Panc1 (cell line): ENCODE measurements around the gene PLK1.

Experiments used
- CTCF ChIP-seq: fragments of 450-650 bp; IDR thresholded peaks from 2 replicates; pipeline ENCODE4 v1.5.1; 2017; ENCODE audit warnings: mild to moderate bottlenecking
- REST ChIP-seq, 2 experiments: IDR thresholded peaks; 2 replicates each; pipeline ENCODE4 v1.6.1; 2011 to 2012; ENCODE audit warnings: low read depth in 2 of 2, control low read depth in 1 of 2, low read length in 1 of 2, mild to moderate bottlenecking in 1 of 2, moderate library complexity in 1 of 2; ENCODE audit not compliant: insufficient read depth in 1 of 2
- SIN3A ChIP-seq: IDR thresholded peaks from 2 replicates; pipeline ENCODE4 v1.6.1; 2012; ENCODE audit warnings: low read depth, mild to moderate bottlenecking, low read length, moderate library complexity, borderline replicate concordance; ENCODE audit not compliant: insufficient read depth

GRCh38 chr16:23692190-23692837, 13.6 kb downstream of the PLK1 start:
- TF ChIP-seq CTCF (no peak), REST (IDR thresholded peaks at IDR 0.05; ENCODE audit: insufficient read depth in 1 of 2, low read depth in 2 of 2, low read length in 1 of 2) (no peak), SIN3A (no peak)
